Sigmoid colon (tissue), 4 donors: ENCODE measurements around the gene C2CD4A.

Experiments
- POLR2A ChIP-seq, 2 donors: fragments of 450-650 bp; IDR thresholded peaks; one replicate each; pipeline ENCODE4 v1.6.1; 2016; ENCODE audit warnings: antibody characterized with exemption in 2 of 2, mild to moderate bottlenecking in 2 of 2, moderate library complexity in 2 of 2
- POLR2AphosphoS5 ChIP-seq, 4 donors: sonication (generic); formaldehyde crosslinking; IDR thresholded peaks; one replicate each; pipeline ENCODE4 v1.6.1; 2017; ENCODE audit warnings: antibody characterized with exemption in 4 of 4
- TF ChIP-seq, protein P1 (sequence below), 4 experiments: fragments of 450-650 bp in 3 of 4; fragments of 200-600 bp in 1 of 4; IDR thresholded peaks; one replicate each; pipeline ENCODE4 v1.5.1; 2016 to 2019; ENCODE audit warnings: antibody characterized with exemption in 4 of 4, mild to moderate bottlenecking in 3 of 4, moderate library complexity in 2 of 4

DNA sequence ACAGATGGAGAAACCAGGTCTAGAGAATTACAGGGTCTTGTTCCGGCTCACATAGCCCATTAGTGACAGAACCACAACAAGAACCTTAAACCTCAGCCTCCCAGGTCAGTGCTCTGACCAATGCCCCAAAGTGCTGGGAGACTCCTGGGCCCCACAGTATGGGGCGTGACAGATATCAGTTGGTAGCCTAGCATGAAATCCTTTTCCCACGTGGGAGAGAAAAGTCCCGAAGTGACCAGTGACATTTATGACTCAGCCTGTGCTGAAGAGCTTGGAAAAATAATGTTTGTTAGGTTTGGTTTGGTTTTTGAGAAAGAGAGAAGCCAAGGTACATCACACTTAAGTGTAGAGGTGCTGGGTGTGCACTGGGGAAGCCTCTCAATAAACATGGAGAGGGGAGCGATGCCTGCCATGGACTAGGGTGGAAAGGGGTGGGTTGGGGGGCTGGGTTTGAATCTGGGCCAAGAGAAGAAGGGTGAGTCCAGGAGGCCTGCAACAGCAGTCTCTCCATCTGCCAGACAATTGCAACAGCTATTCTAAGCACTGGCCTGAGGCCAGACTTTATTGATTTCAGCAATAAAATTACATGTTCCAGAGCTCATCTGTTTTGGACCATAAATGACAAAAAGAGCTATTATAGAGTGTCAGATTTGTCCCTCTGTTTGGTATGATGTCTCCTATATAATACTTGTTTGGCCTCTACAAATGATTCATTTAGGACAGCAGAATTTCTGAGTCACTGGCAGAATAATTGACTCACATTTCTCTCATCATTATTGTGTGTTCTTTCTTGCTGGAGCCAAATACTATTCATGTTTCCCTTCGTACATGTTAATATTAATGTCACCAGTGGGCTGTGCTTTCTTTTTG, 43.4 kb downstream of the C2CD4A start:
- TF ChIP-seq POLR2A (IDR thresholded peaks at IDR 0.05) (no peak), POLR2AphosphoS5 (IDR thresholded peaks at IDR 0.05) (peak in 2 of 4 donors; percentile 31 to 37)
- TF ChIP-seq, protein P1, sequence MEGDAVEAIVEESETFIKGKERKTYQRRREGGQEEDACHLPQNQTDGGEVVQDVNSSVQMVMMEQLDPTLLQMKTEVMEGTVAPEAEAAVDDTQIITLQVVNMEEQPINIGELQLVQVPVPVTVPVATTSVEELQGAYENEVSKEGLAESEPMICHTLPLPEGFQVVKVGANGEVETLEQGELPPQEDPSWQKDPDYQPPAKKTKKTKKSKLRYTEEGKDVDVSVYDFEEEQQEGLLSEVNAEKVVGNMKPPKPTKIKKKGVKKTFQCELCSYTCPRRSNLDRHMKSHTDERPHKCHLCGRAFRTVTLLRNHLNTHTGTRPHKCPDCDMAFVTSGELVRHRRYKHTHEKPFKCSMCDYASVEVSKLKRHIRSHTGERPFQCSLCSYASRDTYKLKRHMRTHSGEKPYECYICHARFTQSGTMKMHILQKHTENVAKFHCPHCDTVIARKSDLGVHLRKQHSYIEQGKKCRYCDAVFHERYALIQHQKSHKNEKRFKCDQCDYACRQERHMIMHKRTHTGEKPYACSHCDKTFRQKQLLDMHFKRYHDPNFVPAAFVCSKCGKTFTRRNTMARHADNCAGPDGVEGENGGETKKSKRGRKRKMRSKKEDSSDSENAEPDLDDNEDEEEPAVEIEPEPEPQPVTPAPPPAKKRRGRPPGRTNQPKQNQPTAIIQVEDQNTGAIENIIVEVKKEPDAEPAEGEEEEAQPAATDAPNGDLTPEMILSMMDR (IDR thresholded peaks at IDR 0.05), result no peak
